OCI-LY7 (cell line): ENCODE data around the gene RASGRP1.

Experiments used
- CTCF ChIP-seq: fragments of 200-600 bp; sonication (generic); conservative IDR thresholded peaks from 2 replicates; pipeline ENCODE4 v1.5.1; 2014; ENCODE audit warnings: mild to moderate bottlenecking, antibody characterized with exemption, low read length, moderate library complexity, mixed read lengths
- EZH2phosphoT487 ChIP-seq: fragments of 200-600 bp; sonication (generic); IDR thresholded peaks from 2 replicates; pipeline ENCODE4 v1.6.1; 2018; ENCODE audit warnings: low read depth, borderline replicate concordance, mild to moderate bottlenecking, mixed run types, antibody characterized with exemption, low read length, moderate library complexity, mixed read lengths

GRCh38 chr15:38516626-38517025 lies 48.0 kb downstream of the RASGRP1 start:
- TF ChIP-seq CTCF (no peak), EZH2phosphoT487 (no peak)
